HEK293 (cell line): ENCODE data around the gene FANCC.

Experiments
- ATF2 ChIP-seq: fragments of 450-650 bp; formaldehyde crosslinking; IDR thresholded peaks from 2 replicates; pipeline ENCODE4 v1.5.1; 2016; ENCODE audit warnings: missing biosample characterization, missing genetic modification characterization, low read depth
- HIC1 ChIP-seq: fragments of 450-650 bp; formaldehyde crosslinking; IDR thresholded peaks from 2 replicates; pipeline ENCODE4 v1.5.1; 2016; ENCODE audit warnings: missing biosample characterization, missing genetic modification characterization
- IKZF3 ChIP-seq: fragments of 450-650 bp; IDR thresholded peaks from 2 replicates; pipeline ENCODE4 v1.5.0; 2018; ENCODE audit warnings: missing biosample characterization, mild to moderate bottlenecking, missing genetic modification characterization, moderate library complexity
- KLF1 ChIP-seq: fragments of 450-650 bp; formaldehyde crosslinking; IDR thresholded peaks from 2 replicates; pipeline ENCODE4 v1.5.1; 2016; ENCODE audit warnings: missing biosample characterization, missing genetic modification characterization
- KLF16 ChIP-seq: fragments of 450-650 bp; formaldehyde crosslinking; IDR thresholded peaks from 2 replicates; pipeline ENCODE4 v1.5.1; 2017; ENCODE audit warnings: missing biosample characterization, missing genetic modification characterization
- PRDM10 ChIP-seq: fragments of 450-650 bp; formaldehyde crosslinking; IDR thresholded peaks from 2 replicates; pipeline ENCODE4 v1.5.1; 2016; ENCODE audit warnings: missing biosample characterization, missing genetic modification characterization
- PRDM6 ChIP-seq: fragments of 450-650 bp; formaldehyde crosslinking; IDR thresholded peaks from 2 replicates; pipeline ENCODE4 v1.5.1; 2017; ENCODE audit warnings: missing biosample characterization, missing genetic modification characterization
- SCRT1 ChIP-seq: fragments of 450-650 bp; formaldehyde crosslinking; IDR thresholded peaks from 2 replicates; pipeline ENCODE4 v1.5.1; 2016; ENCODE audit warnings: missing biosample characterization, missing genetic modification characterization, borderline replicate concordance
- ZBTB17 ChIP-seq: fragments of 450-650 bp; formaldehyde crosslinking; IDR thresholded peaks from 2 replicates; pipeline ENCODE4 v1.5.1; 2016; ENCODE audit warnings: missing biosample characterization, missing genetic modification characterization
- ZBTB20 ChIP-seq: fragments of 450-650 bp; formaldehyde crosslinking; IDR thresholded peaks from 2 replicates; pipeline ENCODE4 v1.5.1; 2016; ENCODE audit warnings: missing biosample characterization, missing genetic modification characterization
- ZBTB26 ChIP-seq: fragments of 450-650 bp; formaldehyde crosslinking; optimal IDR thresholded peaks from 2 replicates; pipeline ENCODE3; 2016; ENCODE audit warnings: missing biosample characterization, mild to moderate bottlenecking, missing genetic modification characterization
- ZIC2 ChIP-seq: fragments of 450-650 bp; formaldehyde crosslinking; IDR thresholded peaks from 2 replicates; pipeline ENCODE4 v1.5.1; 2016; ENCODE audit warnings: missing biosample characterization, missing genetic modification characterization
- ZNF280D ChIP-seq: fragments of 450-650 bp; formaldehyde crosslinking; IDR thresholded peaks from 2 replicates; pipeline ENCODE4 v1.5.1; 2016; ENCODE audit warnings: missing biosample characterization, missing genetic modification characterization
- ZNF324 ChIP-seq: fragments of 450-650 bp; formaldehyde crosslinking; IDR thresholded peaks from 2 replicates; pipeline ENCODE4 v1.5.1; 2016; ENCODE audit warnings: missing biosample characterization, missing genetic modification characterization
- ZNF354C ChIP-seq: fragments of 450-650 bp; formaldehyde crosslinking; IDR thresholded peaks from 2 replicates; pipeline ENCODE4 v1.5.1; 2016; ENCODE audit warnings: missing biosample characterization, missing genetic modification characterization, low read depth, borderline replicate concordance
- ZNF362 ChIP-seq: fragments of 450-650 bp; formaldehyde crosslinking; IDR thresholded peaks from 2 replicates; pipeline ENCODE4 v1.5.1; 2016; ENCODE audit warnings: missing biosample characterization, missing genetic modification characterization
- ZNF555 ChIP-seq: fragments of 450-650 bp; formaldehyde crosslinking; conservative IDR thresholded peaks from 2 replicates; pipeline ENCODE4 v1.5.1; 2017; ENCODE audit warnings: missing biosample characterization, mild to moderate bottlenecking, missing genetic modification characterization, inconsistent platforms
- ZNF596 ChIP-seq: fragments of 450-650 bp; IDR thresholded peaks from 2 replicates; pipeline ENCODE4 v1.5.0; 2018; ENCODE audit warnings: missing biosample characterization, mild to moderate bottlenecking, missing genetic modification characterization, moderate library complexity
- ZNF660 ChIP-seq: fragments of 450-650 bp; IDR thresholded peaks from 2 replicates; pipeline ENCODE4 v1.5.1; 2018; ENCODE audit warnings: missing biosample characterization, mild to moderate bottlenecking, missing genetic modification characterization
- ZNF777 ChIP-seq: fragments of 450-650 bp; formaldehyde crosslinking; IDR thresholded peaks from 2 replicates; pipeline ENCODE4 v1.5.1; 2017; ENCODE audit warnings: missing biosample characterization, missing genetic modification characterization, borderline replicate concordance
- ZSCAN4 ChIP-seq: fragments of 450-650 bp; formaldehyde crosslinking; IDR thresholded peaks from 2 replicates; pipeline ENCODE4 v1.5.1; 2017; ENCODE audit warnings: missing biosample characterization, missing genetic modification characterization

The FANCC gene

GRCh38 chr9:95317119-95317892, at the start of gene FANCC (continued):
- TF ChIP-seq SCRT1 (tag by site-specific recombination) (no peak), ATF2 (tag by site-specific recombination) (no peak), ZSCAN4 (tag by site-specific recombination) (0 out of 2 replicates have a peak, but pooled peaks have one; percentile 36), ZNF354C (tag by site-specific recombination) (no peak), ZNF596 (no peak), ZBTB20 (tag by site-specific recombination) (no peak; the same call in 1 of the 2 replicates), ZNF660 (tag by site-specific recombination) (peak; percentile 22; the same call in 1 of the 2 replicates), PRDM6 (tag by site-specific recombination) (peak; percentile 26; the same call in 1 of the 2 replicates), HIC1 (tag by site-specific recombination) (peak; percentile 38; the same call in 1 of the 2 replicates), ZNF280D (no peak), PRDM10 (peak; percentile 92; the same call in 1 of the 2 replicates), ZBTB26 (tag by site-specific recombination) (peak; percentile 97), ZNF324 (tag by site-specific recombination) (peak; percentile 72), ZBTB17 (tag by site-specific recombination) (peak; percentile 55; the same call in 1 of the 2 replicates), IKZF3 (tag by site-specific recombination) (0 out of 2 replicates have a peak, but pooled peaks have one; percentile 11), ZNF777 (no peak), ZNF362 (tag by site-specific recombination) (peak; percentile 79), KLF16 (tag by site-specific recombination) (peak; percentile 47; the same call in 1 of the 2 replicates), KLF1 (tag by site-specific recombination) (peak; percentile 41; the same call in 1 of the 2 replicates), ZIC2 (tag by site-specific recombination) (peak; percentile 62), ZNF555 (tag by site-specific recombination) (no peak)
